Measurements from ENCODE around the gene CHD1. TPM values are rescaled to one million over a fixed set of nuclear protein-coding genes. Genes with fewer than 3 reads are reported as not detected.

Gene CHD1
- total and polyA plus RNA-seq, 2 donors (not counting 3 experiments of a cell fraction or from before 2014, with no cell fraction given) = 16.2 to 48.9 TPM

- BruUV-seq (replicated peaks) = no TSS peak
- H3K9me3 ChIP-seq (replicated peaks; ENCODE audit: control insufficient read depth, insufficient read depth, low read length) = no peaks in the 10 kb centered on the region
- dilution Hi-C loops (cut with MboI; ENCODE audit: extremely low pct_ligation_motif_present, low sequenced_read_pairs) = no loop called here
- H3K36me3 ChIP-seq (ENCODE audit: control insufficient read depth in 2 of 2, extremely low read depth in 1 of 2, insufficient read depth in 2 of 2, low read length in 2 of 2) = no peaks in the 10 kb centered on the region
- H3K9me1 ChIP-seq (replicated peaks; ENCODE audit: control insufficient read depth, extremely low read depth, insufficient read depth, low read length) = no peaks in the 10 kb centered on the region
- H3K27me3 ChIP-seq (ENCODE audit: control insufficient read depth in 2 of 2, insufficient read depth in 2 of 2, low read length in 2 of 2) = no peaks in the 10 kb centered on the region
- POLR2A ChIA-PET = no interaction called here
- DNase-seq (ENCODE audit: low read depth, low spot score) (no peak), FAIRE-seq (no peak)
- H2AFZ ChIP-seq (ENCODE audit: low read depth, low read length) = no peak overlapping the region
- no peak overlapping the region for H3K4me2 ChIP-seq (ENCODE audit: insufficient read depth, low read length)
- H3K4me3 ChIP-seq (replicated peaks in 1 of 3; ENCODE audit: insufficient read depth in 1 of 3, low read depth in 1 of 3, low read length in 3 of 3) = no peak overlapping the region
- intact Hi-C loops (cut with micrococcal nuclease) = no loop called here
- no peaks in the 10 kb centered on the region for H3K4me1 ChIP-seq (ENCODE audit: control insufficient read depth, extremely low read depth, insufficient read depth, low read length)
- no peak overlapping the region for H3K9ac ChIP-seq (replicated peaks; ENCODE audit: extremely low read depth, insufficient read depth, low read length)
- H3K79me2 ChIP-seq (ENCODE audit: control insufficient read depth, insufficient read depth, low read length) = no peaks in the 10 kb centered on the region
- CTCF ChIA-PET = no interaction called here
- no peak overlapping the region for H3K27ac ChIP-seq (ENCODE audit: insufficient read depth, low read depth, low read length)
- TF ChIP-seq POLR2A (IDR thresholded peaks at IDR 0.05; ENCODE audit: low read depth, low read length) = no peak
- TF ChIP-seq, protein P1, sequence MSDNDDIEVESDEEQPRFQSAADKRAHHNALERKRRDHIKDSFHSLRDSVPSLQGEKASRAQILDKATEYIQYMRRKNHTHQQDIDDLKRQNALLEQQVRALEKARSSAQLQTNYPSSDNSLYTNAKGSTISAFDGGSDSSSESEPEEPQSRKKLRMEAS (IDR thresholded peaks at IDR 0.05; ENCODE audit: insufficient read depth, insufficient read length) = no peak
- TF ChIP-seq, protein P2, sequence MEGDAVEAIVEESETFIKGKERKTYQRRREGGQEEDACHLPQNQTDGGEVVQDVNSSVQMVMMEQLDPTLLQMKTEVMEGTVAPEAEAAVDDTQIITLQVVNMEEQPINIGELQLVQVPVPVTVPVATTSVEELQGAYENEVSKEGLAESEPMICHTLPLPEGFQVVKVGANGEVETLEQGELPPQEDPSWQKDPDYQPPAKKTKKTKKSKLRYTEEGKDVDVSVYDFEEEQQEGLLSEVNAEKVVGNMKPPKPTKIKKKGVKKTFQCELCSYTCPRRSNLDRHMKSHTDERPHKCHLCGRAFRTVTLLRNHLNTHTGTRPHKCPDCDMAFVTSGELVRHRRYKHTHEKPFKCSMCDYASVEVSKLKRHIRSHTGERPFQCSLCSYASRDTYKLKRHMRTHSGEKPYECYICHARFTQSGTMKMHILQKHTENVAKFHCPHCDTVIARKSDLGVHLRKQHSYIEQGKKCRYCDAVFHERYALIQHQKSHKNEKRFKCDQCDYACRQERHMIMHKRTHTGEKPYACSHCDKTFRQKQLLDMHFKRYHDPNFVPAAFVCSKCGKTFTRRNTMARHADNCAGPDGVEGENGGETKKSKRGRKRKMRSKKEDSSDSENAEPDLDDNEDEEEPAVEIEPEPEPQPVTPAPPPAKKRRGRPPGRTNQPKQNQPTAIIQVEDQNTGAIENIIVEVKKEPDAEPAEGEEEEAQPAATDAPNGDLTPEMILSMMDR (IDR thresholded peaks at IDR 0.05; ENCODE audit: extremely low read depth in 1 of 2, insufficient read depth in 1 of 2, low read depth in 1 of 2, low read length in 2 of 2) = no peak
- no peak for TF ChIP-seq MYC (IDR thresholded peaks at IDR 0.05; ENCODE audit: low read depth, low read length)
- TF ChIP-seq FOS (IDR thresholded peaks at IDR 0.05; ENCODE audit: borderline replicate concordance, insufficient read depth, low read length) = no peak
- no peak for TF ChIP-seq POLR2AphosphoS5 (IDR thresholded peaks at IDR 0.05; ENCODE audit: insufficient read depth, low read depth, low read length)
- TF ChIP-seq GATA2 (IDR thresholded peaks at IDR 0.05; ENCODE audit: insufficient read depth, insufficient read length, low read depth, low read length) = no peak
- no peak for TF ChIP-seq JUN (IDR thresholded peaks at IDR 0.05; ENCODE audit: borderline replicate concordance, insufficient read depth, insufficient read length, low read depth)
- H4K20me1 ChIP-seq (replicated peaks; ENCODE audit: control insufficient read depth, extremely low read depth, insufficient read depth, low read length) = no peaks in the 10 kb centered on the region
These were observed 92.6 kb downstream of the CHD1 start for GRCh38 chr5:98836175-98836574.

All from endothelial cell of umbilical vein (primary cell).